Peyer's patch (tissue), 4 donors: ENCODE data around the gene PLA2G6.

Experiments used
- POLR2A ChIP-seq, 2 donors: fragments of 450-650 bp; IDR thresholded peaks; one replicate each; pipeline ENCODE4 v1.5.1; 2017; ENCODE audit warnings: antibody characterized with exemption in 2 of 2, mild to moderate bottlenecking in 2 of 2, moderate library complexity in 2 of 2
- TF ChIP-seq, protein P1 (sequence below), 6 experiments: fragments of 450-650 bp in 4 of 6; fragments of 200-600 bp in 2 of 6; sonication (generic) in 1 of 6; IDR thresholded peaks; one replicate each; pipeline ENCODE4 v1.5.1; 2017 to 2019; ENCODE audit warnings: antibody characterized with exemption in 6 of 6, mild to moderate bottlenecking in 3 of 6, moderate library complexity in 1 of 6

DNA sequence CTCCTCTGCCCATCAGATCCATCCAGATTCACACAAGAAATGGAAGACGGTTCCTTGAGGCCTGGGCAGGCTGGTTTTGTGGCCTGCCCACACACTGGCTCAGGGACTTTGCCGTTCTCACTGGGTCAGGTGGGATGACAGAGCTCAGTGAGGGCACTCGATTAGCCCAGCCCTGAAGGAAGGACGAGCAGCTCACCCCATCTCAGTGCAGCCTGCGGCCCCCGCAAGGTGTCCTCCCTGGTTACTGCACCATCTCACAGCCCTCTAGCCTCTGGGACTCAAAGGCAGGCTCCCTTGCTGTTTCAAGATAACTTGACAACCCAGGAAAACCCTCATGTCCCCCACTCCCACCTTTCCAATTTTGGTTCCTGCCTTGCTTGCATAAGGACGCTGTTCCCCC, 101.8 kb downstream of the PLA2G6 start:
- TF ChIP-seq, protein P1, sequence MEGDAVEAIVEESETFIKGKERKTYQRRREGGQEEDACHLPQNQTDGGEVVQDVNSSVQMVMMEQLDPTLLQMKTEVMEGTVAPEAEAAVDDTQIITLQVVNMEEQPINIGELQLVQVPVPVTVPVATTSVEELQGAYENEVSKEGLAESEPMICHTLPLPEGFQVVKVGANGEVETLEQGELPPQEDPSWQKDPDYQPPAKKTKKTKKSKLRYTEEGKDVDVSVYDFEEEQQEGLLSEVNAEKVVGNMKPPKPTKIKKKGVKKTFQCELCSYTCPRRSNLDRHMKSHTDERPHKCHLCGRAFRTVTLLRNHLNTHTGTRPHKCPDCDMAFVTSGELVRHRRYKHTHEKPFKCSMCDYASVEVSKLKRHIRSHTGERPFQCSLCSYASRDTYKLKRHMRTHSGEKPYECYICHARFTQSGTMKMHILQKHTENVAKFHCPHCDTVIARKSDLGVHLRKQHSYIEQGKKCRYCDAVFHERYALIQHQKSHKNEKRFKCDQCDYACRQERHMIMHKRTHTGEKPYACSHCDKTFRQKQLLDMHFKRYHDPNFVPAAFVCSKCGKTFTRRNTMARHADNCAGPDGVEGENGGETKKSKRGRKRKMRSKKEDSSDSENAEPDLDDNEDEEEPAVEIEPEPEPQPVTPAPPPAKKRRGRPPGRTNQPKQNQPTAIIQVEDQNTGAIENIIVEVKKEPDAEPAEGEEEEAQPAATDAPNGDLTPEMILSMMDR (IDR thresholded peaks at IDR 0.05): no peak
- TF ChIP-seq POLR2A (IDR thresholded peaks at IDR 0.05): no peak
